Right atrium auricular region (tissue), 2 donors: Measurements from ENCODE around the gene RYR1. TPM values are rescaled to one million over a fixed set of nuclear protein-coding genes. Genes with fewer than 3 reads are reported as not detected.

Experiments used
- DNase-seq: peaks from one replicate; pipeline ENCODE4 v3.0.0-alpha.2; 2019; ENCODE audit warnings: low spot score
- H3K27ac ChIP-seq, 2 donors: fragments of 200-600 bp; sonication (generic); 1 replicate in 1 of 2; 2 replicates in 1 of 2; pipeline ENCODE4 v1.5.1; 2016 to 2019
- H3K27me3 ChIP-seq, 2 donors: fragments of 200-600 bp; sonication (generic); one replicate each; pipeline versions ENCODE4 v1.5.1 to v1.6.0; 2017 to 2019
- H3K36me3 ChIP-seq: fragments of 200-600 bp; sonication (generic); one replicate; pipeline ENCODE4 v1.5.1; 2016
- H3K4me1 ChIP-seq, 2 donors: fragments of 200-600 bp; sonication (generic); one replicate each; pipeline versions ENCODE4 v1.5.1 to v1.6.0; 2017 to 2019
- H3K4me3 ChIP-seq, 2 donors: fragments of 200-600 bp; sonication (generic); 1 replicate in 1 of 2; 2 replicates in 1 of 2; pipeline ENCODE4 v1.5.1; 2017 to 2019; ENCODE audit warnings: mild to moderate bottlenecking in 1 of 2, moderate library complexity in 1 of 2
- H3K9me3 ChIP-seq, 2 donors: fragments of 200-600 bp; sonication (generic); one replicate each; pipeline ENCODE4 v1.5.1; 2019
- total RNA-seq, 2 donors: library from RNA; depleted of rRNA; stranded (reverse); fragments of >200 nt; gene quantifications; one replicate each; pipeline ENCODE4 v1.1.0, GENCODE V29; 2016
- TF ChIP-seq, protein P1 (sequence below), 2 donors: fragments of 200-600 bp; sonication (generic); IDR thresholded peaks; one replicate each; pipeline ENCODE4 v1.5.1; 2019; ENCODE audit warnings: antibody characterized with exemption in 2 of 2

Gene RYR1
- total RNA-seq, 2 donors from 2014 or later = 0.33 to 1.7 TPM

DNA sequence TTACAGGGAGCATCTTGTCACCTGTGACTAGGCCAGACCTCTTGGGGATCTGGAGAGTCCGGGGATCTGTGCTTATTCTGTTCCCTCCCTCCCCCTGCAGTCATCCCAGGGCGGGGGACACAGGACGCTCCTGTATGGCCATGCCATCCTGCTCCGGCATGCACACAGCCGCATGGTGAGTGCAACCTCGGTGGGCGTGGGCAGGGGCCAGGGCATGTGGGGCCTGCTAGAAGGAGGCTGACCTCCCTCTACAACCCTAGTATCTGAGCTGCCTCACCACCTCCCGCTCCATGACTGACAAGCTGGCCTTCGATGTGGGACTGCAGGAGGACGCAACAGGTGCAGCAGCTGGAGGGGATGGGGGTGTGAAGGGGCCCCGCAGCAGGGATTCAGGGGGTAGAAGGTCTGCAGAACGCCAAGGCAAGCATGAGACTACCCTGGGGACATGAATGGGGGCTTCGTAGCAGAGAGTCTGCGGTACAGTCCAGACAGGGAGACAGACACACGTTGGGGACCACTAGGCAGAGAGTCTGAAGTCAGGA, 10.0 kb downstream of the RYR1 start:
- Histone ChIP-seq H3K4me3 (no peak overlapping the region), H3K27me3 (no peaks in the 10 kb centered on the region), H3K27ac (no peak overlapping the region)

DNA sequence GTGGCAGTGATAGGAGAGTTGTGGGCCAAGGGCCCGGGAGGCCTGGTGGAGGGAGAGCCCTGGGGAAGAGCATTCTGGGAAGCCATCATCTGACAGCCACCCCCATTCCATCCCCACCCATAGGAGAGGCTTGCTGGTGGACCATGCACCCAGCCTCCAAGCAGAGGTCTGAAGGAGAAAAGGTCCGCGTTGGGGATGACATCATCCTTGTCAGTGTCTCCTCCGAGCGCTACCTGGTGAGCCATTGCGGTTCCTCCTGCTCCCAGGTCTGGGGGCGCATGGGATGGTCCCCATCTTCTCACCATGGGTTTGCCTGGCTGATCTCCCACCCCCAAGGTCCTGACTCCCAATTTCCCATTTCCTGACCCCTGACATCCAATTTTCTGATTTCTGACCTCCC, 10.5 kb downstream of the RYR1 start:
- H3K4me3 ChIP-seq = no peak overlapping the region
- no peaks in the 10 kb centered on the region for H3K4me1 ChIP-seq
- no peaks in the 10 kb centered on the region for H3K27me3 ChIP-seq
- H3K36me3 ChIP-seq = no peaks in the 10 kb centered on the region
- no peaks in the 10 kb centered on the region for H3K9me3 ChIP-seq
- no peak for DNase-seq
- TF ChIP-seq, protein P1, sequence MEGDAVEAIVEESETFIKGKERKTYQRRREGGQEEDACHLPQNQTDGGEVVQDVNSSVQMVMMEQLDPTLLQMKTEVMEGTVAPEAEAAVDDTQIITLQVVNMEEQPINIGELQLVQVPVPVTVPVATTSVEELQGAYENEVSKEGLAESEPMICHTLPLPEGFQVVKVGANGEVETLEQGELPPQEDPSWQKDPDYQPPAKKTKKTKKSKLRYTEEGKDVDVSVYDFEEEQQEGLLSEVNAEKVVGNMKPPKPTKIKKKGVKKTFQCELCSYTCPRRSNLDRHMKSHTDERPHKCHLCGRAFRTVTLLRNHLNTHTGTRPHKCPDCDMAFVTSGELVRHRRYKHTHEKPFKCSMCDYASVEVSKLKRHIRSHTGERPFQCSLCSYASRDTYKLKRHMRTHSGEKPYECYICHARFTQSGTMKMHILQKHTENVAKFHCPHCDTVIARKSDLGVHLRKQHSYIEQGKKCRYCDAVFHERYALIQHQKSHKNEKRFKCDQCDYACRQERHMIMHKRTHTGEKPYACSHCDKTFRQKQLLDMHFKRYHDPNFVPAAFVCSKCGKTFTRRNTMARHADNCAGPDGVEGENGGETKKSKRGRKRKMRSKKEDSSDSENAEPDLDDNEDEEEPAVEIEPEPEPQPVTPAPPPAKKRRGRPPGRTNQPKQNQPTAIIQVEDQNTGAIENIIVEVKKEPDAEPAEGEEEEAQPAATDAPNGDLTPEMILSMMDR (IDR thresholded peaks at IDR 0.05) = no peak
- no peak overlapping the region for H3K27ac ChIP-seq

More for the DNA sequence above, 10.0 kb downstream of the RYR1 start:
- no peaks in the 10 kb centered on the region for H3K9me3 ChIP-seq
- H3K4me1 ChIP-seq = no peaks in the 10 kb centered on the region
- H3K36me3 ChIP-seq = no peaks in the 10 kb centered on the region
- TF ChIP-seq, protein P1 (IDR thresholded peaks at IDR 0.05) = no peak
- DNase-seq = no peak

DNA sequence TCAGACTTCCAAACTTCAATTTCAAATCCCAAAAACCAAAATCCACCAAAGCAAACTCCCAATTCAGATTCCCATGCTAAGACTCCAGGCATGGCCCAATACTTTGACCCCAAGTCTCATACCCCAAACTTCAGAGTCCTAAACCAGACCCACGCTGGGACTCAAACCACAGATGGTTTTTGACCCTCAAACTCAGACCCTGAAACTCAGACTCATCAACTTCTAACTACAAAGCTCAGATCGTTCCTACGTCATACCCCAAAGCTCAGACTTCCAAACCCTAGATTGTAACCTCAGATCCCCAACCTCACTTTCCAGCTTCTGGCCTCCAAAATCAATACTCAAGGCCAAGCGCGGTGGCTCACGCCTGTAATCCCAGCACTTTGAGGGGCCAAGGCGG, 11.9 kb downstream of the RYR1 start:
- H3K27ac ChIP-seq = no peak overlapping the region
- H3K36me3 ChIP-seq = no peaks in the 10 kb centered on the region
- no peaks in the 10 kb centered on the region for H3K9me3 ChIP-seq
- DNase-seq = no peak
- TF ChIP-seq, protein P1 (IDR thresholded peaks at IDR 0.05) = no peak
- H3K4me3 ChIP-seq = no peak overlapping the region
- no peaks in the 10 kb centered on the region for H3K4me1 ChIP-seq
- H3K27me3 ChIP-seq = no peaks in the 10 kb centered on the region

DNA sequence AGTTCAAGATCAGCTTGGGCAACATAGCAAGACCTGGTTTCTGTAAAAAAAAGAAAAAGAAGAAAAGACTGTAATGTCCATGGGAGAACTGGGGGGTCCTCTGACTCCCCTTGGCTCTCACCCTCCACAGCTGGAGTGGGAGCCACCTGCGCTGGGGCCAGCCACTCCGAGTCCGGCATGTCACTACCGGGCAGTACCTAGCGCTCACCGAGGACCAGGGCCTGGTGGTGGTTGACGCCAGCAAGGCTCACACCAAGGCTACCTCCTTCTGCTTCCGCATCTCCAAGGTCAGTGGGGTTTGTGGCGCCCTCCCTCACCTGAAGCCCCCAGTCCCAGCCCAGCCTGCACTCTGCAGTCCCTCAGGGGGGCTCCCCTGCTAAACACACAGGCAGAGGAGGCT, 14.7 kb downstream of the RYR1 start:
- H3K27ac ChIP-seq = no peak overlapping the region
- H3K36me3 ChIP-seq = no peaks in the 10 kb centered on the region
- no peaks in the 10 kb centered on the region for H3K27me3 ChIP-seq
- TF ChIP-seq, protein P1 (IDR thresholded peaks at IDR 0.05) = no peak
- H3K4me1 ChIP-seq = no peaks in the 10 kb centered on the region
- no peak overlapping the region for H3K4me3 ChIP-seq
- H3K9me3 ChIP-seq = no peaks in the 10 kb centered on the region
- no peak for DNase-seq

DNA sequence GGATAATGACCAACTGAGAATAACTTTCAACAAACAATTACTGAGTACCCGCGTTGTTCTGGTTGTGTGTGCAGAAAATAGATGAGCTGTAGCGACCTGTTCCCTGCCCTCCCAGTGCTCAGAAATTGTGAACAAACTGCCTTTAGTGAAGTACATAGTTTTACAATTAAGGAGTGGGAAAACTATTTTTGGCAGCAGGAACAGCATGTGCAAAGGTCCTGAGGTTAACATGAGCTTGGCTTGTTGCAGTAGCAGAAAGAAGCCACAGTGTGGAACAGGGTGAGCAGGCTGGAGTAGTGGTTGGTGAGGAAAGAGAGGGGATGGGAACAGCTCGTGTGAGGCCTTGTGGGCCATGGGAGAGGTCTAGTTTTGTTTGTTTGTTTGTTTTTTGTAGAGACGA, 16.0 kb downstream of the RYR1 start:
- no peak for DNase-seq
- Histone ChIP-seq H3K27me3 (no peaks in the 10 kb centered on the region), H3K27ac (no peak overlapping the region), H3K9me3 (no peaks in the 10 kb centered on the region), H3K4me1 (no peaks in the 10 kb centered on the region), H3K36me3 (no peaks in the 10 kb centered on the region), H3K4me3 (no peak overlapping the region)
- TF ChIP-seq, protein P1 (IDR thresholded peaks at IDR 0.05) = no peak

DNA sequence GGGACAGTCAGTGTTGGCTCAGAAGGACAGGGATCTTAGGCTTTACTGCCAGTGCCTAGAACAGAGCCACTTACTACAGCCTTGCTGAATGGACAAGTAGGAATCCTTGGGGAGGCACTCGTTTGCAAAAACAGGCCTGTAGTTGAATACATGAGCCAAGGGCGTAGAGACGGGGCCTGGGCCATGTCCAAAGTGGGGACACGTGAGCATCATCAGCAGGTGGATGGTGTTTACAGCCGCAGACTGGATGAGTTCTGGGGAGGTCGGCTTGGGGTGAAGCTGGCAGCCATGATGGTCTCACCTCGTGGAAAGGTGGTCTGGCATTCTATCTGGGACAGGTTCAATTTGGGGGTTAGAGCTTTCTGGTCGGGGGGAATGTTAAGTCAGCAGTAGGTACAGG, 17.5 kb downstream of the RYR1 start:
- no peaks in the 10 kb centered on the region for H3K4me1 ChIP-seq
- TF ChIP-seq, protein P1 (IDR thresholded peaks at IDR 0.05) = no peak
- H3K9me3 ChIP-seq = no peaks in the 10 kb centered on the region
- H3K4me3 ChIP-seq = no peak overlapping the region
- no peaks in the 10 kb centered on the region for H3K27me3 ChIP-seq
- DNase-seq = no peak
- no peak overlapping the region for H3K27ac ChIP-seq
- no peaks in the 10 kb centered on the region for H3K36me3 ChIP-seq
